ENCODE results near the gene NUDT21.

The NUDT21 gene

DNA sequence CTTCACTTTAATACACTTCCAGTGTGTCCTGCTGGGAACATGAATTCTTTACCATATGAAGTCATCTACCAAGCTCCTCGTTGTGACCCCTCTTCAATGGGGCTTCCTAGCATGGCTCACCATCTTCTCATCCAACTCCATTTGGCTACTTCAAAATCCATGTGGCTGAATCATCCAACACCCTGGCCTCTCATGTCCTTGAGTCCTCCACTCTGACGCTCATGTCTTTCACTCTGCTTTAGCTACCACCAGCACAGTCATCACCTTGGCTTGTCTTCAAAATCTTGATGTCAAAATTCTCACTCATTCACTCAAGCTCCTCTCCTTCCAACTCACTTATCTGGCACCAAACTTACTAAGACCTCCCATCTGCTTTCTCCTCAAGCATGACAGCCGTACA, 61.6 kb downstream of the NUDT21 start:
- Histone ChIP-seq H3K4me3 (ENCODE audit: low read depth, low read length) (no peak overlapping the region), H3K79me2 (peaks cover 31% of the 10 kb centered on the region), H2AFZ (no peak overlapping the region), H3K36me3 (ENCODE audit: control insufficient read depth, insufficient read depth, low read length) (no peaks in the 10 kb centered on the region), H3K4me2 (ENCODE audit: low read length) (no peak overlapping the region), H3K4me1 (no peaks in the 10 kb centered on the region), H3K9ac (no peak overlapping the region), H3K27ac (no peak overlapping the region), H3K27me3 (ENCODE audit: control insufficient read depth, insufficient read depth, low read length) (no peaks in the 10 kb centered on the region), H3K9me3 (ENCODE audit: control insufficient read depth, low read length) (no peaks in the 10 kb centered on the region)
- TF ChIP-seq CTCF (IDR thresholded peaks at IDR 0.05): no peak

DNA sequence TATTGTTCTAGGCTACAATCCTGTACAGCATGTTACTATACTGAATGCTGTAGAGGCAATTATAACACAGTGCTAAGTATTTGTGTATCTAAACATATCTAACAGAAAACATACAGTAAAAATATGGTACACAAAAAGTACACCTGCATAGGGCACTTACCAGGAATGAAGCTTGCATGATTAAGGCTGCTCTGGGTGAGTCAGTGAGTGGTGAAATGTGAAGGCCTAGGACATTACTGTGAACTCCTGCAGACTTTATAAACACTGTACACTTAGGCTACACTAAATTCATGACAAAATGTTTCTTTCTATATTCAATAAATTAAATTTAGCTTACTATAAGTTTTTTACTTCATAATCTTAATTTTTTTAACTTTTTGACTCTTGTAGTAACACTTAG, 62.9 kb downstream of the NUDT21 start:
- Histone ChIP-seq H3K9ac (no peak overlapping the region), H3K9me3 (ENCODE audit: control insufficient read depth, low read length) (no peaks in the 10 kb centered on the region), H3K27me3 (ENCODE audit: control insufficient read depth, insufficient read depth, low read length) (no peaks in the 10 kb centered on the region), H3K4me2 (ENCODE audit: low read length) (no peak overlapping the region), H3K4me1 (no peaks in the 10 kb centered on the region), H3K27ac (no peak overlapping the region), H3K4me3 (ENCODE audit: low read depth, low read length) (no peak overlapping the region), H3K36me3 (ENCODE audit: control insufficient read depth, insufficient read depth, low read length) (no peaks in the 10 kb centered on the region), H2AFZ (no peak overlapping the region), H3K79me2 (peaks cover 29% of the 10 kb centered on the region)
- TF ChIP-seq CTCF (IDR thresholded peaks at IDR 0.05): no peak

- H3K79me2 ChIP-seq: peaks cover 29% of the 10 kb centered on the region
- H3K4me3 ChIP-seq (ENCODE audit: low read depth, low read length): no peak overlapping the region
- H3K9me3 ChIP-seq (ENCODE audit: control insufficient read depth, low read length): no peaks in the 10 kb centered on the region
- H3K4me2 ChIP-seq (ENCODE audit: low read length): no peak overlapping the region
- no peaks in the 10 kb centered on the region for H3K4me1 ChIP-seq
- H3K36me3 ChIP-seq (ENCODE audit: control insufficient read depth, insufficient read depth, low read length): no peaks in the 10 kb centered on the region
- no peaks in the 10 kb centered on the region for H3K27me3 ChIP-seq (ENCODE audit: control insufficient read depth, insufficient read depth, low read length)
- no peak for TF ChIP-seq CTCF (IDR thresholded peaks at IDR 0.05)
- no peak overlapping the region for H2AFZ ChIP-seq
- no peak overlapping the region for H3K27ac ChIP-seq
- no peak overlapping the region for H3K9ac ChIP-seq
Observed at GRCh38 chr16:56387396-56387795, 63.7 kb downstream of the NUDT21 start.

DNA sequence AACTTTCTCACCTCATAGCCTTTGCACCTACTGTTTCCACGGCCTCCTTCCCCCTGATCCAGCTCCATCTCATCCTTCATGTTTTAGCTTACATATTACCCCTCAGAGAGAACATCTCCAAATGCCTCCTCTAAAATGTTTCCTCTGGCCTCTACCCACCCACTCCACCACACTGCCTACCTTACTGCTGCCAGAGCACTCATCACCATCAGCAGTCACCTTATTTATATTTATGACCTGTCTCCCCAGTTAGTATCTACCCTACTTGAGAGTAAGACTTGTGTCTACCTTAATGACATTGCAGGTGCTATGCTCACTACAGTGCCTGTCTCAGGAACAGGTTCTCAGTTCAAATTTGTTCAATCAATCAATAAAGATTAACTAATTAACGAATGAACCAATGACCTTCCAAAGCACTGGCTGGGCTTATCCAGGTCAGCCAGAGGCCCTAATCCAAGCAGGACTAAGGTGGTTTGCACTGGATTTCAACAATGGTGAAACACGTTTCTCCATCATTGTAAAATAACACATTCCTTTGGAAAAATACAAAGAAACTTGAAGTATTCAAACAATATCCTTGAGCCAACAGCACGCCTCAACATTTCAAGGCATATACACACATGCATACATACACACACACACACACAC, 66.9 kb downstream of the NUDT21 start:
- Histone ChIP-seq H3K79me2 (peaks cover 34% of the 10 kb centered on the region), H3K4me1 (no peaks in the 10 kb centered on the region), H3K36me3 (ENCODE audit: control insufficient read depth, insufficient read depth, low read length) (no peaks in the 10 kb centered on the region), H3K9ac (no peak overlapping the region), H3K4me2 (ENCODE audit: low read length) (no peak overlapping the region), H3K4me3 (ENCODE audit: low read depth, low read length) (no peak overlapping the region), H2AFZ (no peak overlapping the region), H3K27me3 (ENCODE audit: control insufficient read depth, insufficient read depth, low read length) (no peaks in the 10 kb centered on the region), H3K27ac (no peak overlapping the region), H3K9me3 (ENCODE audit: control insufficient read depth, low read length) (no peaks in the 10 kb centered on the region)
- TF ChIP-seq CTCF (IDR thresholded peaks at IDR 0.05): no peak

DNA sequence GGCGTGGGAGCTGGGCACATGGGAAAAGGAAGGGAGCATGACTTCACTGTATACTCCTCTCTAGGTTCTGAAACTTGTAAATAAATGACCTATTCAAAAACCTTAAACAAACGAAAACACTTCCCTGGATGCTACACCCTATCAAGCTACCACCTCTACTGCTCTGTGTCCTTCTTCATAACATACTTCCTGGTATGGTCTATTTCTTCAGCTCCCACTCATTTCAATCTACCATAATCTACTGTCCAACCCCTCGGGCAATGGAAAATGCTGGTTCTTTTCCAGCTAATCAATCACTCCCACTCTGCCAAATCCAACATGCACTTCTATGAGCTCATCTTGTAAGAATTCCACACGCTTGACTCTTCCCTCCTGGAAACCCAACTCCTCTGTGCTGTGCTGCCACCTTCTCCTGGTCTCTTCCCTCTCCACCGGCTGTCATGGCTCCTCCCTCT, 68.2 kb downstream of the NUDT21 start:
- Histone ChIP-seq H2AFZ (no peak overlapping the region), H3K4me3 (ENCODE audit: low read depth, low read length) (no peak overlapping the region), H3K27ac (no peak overlapping the region), H3K79me2 (peaks cover 32% of the 10 kb centered on the region), H3K4me2 (ENCODE audit: low read length) (no peak overlapping the region), H3K36me3 (ENCODE audit: control insufficient read depth, insufficient read depth, low read length) (no peaks in the 10 kb centered on the region), H3K27me3 (ENCODE audit: control insufficient read depth, insufficient read depth, low read length) (no peaks in the 10 kb centered on the region), H3K9me3 (ENCODE audit: control insufficient read depth, low read length) (no peaks in the 10 kb centered on the region), H3K4me1 (no peaks in the 10 kb centered on the region), H3K9ac (no peak overlapping the region)
- TF ChIP-seq CTCF (IDR thresholded peaks at IDR 0.05): no peak
